RWPE1 (cell line): ENCODE data around the gene SPR.

Experiments
- CTCF ChIA-PET: fragments of 350-600 bp; sonication (Branson Sonifier 250); formaldehyde crosslinking; extraction: SDS; loops from one replicate; lab custom pipeline; 2021; lab: Yijun Ruan, JAX
- POLR2A ChIA-PET: fragments of 400-600 bp; formaldehyde crosslinking; extraction: SDS; loops from one replicate; lab custom pipeline; 2020; ENCODE audit warnings: antibody characterized with exemption; ENCODE audit not compliant: low non-redundant PET; lab: Yijun Ruan, JAX
- DNase-seq: peaks from one replicate; pipeline ENCODE4 v3.0.0; 2012; ENCODE audit warnings: low spot score
- H3K27ac ChIP-seq: fragments of 450-650 bp; 2 replicates; pipeline ENCODE4 v1.5.1; 2017
- TF ChIP-seq, protein P1 (sequence below): fragments of 450-650 bp; conservative IDR thresholded peaks from 2 replicates; pipeline ENCODE4 v1.5.1; 2017; ENCODE audit warnings: low read depth, mild to moderate bottlenecking

SPR gene

DNA sequence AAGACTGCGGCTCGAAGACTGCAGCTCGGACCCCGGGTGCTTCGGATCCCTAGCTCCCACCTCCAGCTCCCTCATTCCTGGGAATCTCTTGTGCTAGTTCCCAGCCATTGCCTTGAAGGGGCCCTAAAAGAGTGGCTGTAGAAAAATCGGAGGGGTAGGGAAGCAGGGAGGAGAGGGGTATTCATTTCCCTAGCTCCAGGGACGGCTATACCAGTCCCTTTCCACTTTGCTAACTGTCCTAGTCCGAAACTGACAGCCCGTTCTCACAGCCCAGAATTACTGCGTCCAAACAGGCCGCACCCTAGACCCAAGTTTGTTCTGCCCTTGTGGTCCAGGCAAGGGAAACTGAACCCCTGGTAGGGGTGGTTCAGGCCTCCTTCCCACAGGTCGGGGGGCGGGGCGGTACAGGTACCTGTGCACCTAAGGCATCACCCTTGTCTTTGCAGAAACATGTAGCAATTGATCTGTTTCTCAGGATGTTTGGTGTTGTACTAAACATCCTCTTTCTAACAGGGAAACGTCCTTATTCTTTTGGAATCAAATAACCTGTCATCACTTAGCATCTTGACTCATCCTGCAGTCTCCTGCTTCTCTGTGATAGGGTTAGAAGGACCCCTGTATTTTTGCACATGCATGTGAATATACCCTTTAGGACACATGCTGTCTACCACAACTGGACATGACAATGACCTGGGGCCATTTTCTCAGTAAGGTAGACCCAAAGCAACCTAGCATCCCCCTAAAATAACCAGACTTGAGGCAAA lies 34.1 kb downstream of the SPR start:
- CTCF ChIA-PET, result interaction anchor here (0.6 to 1.0 kb wide), 3 partner anchors 28 to 59 kb away, joined by 3 to 4 read pairs (median 3); no protein-coding TSS in a partner anchor
- POLR2A ChIA-PET, result no interaction called here
- DNase-seq, result no peak
- TF ChIP-seq, protein P1, sequence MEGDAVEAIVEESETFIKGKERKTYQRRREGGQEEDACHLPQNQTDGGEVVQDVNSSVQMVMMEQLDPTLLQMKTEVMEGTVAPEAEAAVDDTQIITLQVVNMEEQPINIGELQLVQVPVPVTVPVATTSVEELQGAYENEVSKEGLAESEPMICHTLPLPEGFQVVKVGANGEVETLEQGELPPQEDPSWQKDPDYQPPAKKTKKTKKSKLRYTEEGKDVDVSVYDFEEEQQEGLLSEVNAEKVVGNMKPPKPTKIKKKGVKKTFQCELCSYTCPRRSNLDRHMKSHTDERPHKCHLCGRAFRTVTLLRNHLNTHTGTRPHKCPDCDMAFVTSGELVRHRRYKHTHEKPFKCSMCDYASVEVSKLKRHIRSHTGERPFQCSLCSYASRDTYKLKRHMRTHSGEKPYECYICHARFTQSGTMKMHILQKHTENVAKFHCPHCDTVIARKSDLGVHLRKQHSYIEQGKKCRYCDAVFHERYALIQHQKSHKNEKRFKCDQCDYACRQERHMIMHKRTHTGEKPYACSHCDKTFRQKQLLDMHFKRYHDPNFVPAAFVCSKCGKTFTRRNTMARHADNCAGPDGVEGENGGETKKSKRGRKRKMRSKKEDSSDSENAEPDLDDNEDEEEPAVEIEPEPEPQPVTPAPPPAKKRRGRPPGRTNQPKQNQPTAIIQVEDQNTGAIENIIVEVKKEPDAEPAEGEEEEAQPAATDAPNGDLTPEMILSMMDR, result no peak
- H3K27ac ChIP-seq, result no peak overlapping the region

DNA sequence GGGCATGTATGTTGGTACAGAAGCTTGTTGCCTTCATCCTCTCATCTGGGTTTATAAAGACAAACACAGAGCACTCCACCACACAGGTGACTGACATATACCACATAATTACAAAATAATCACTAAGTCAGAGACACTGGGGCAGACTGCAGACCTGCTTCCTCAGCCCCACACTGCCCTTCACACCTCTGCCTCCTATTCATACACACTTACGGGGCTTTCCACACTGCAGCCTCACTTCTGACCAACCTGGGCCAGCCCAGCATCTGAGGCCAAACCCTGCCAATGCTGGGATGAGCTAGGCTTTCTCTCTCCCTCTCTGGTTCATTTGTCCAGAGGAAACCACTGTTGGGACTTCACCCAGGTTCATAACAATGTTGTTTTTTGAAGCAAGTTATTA lies 34.6 kb downstream of the SPR start:
- no peak overlapping the region for H3K27ac ChIP-seq
- POLR2A ChIA-PET, result no interaction called here
- TF ChIP-seq, protein P1, result no peak
- DNase-seq, result no peak
- CTCF ChIA-PET, result interaction anchor here (1.0 kb wide), 1 partner anchor 29 kb away, joined by 3 read pairs; no protein-coding TSS in a partner anchor

DNA sequence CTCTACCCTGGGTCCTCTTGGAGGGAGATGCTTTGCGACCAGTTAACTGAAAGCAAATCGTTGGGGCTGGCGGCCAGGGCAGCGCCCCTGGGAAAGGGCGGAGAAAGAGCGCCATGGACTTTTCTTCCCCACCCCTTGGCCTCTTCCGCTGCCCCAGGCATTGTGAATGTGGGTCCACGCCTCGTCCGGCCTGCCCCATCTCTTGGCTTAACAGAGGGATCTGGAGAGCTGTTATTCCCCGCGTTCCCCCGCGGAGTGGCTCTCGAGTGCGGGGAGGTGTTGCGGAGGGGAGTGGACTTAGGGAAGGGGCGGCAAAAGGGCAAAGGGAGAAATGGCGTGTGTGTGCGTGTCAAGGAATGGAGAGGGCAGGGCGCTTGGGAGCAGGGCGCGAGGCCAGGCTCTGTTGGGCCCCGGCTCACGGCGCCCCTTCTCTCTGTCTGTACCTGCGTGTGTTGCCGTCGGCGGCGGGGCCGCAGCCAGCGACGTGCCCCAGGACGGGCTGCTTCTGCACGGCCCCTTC lies 36.7 kb downstream of the SPR start:
- DNase-seq, result no peak
- CTCF ChIA-PET, result interaction anchor here (1.0 kb wide), 1 partner anchor 37 kb away, joined by 3 read pairs; the partner anchor contains the start of gene SPR
- POLR2A ChIA-PET, result no interaction called here
- no peak overlapping the region for H3K27ac ChIP-seq
- TF ChIP-seq, protein P1, result no peak

DNA sequence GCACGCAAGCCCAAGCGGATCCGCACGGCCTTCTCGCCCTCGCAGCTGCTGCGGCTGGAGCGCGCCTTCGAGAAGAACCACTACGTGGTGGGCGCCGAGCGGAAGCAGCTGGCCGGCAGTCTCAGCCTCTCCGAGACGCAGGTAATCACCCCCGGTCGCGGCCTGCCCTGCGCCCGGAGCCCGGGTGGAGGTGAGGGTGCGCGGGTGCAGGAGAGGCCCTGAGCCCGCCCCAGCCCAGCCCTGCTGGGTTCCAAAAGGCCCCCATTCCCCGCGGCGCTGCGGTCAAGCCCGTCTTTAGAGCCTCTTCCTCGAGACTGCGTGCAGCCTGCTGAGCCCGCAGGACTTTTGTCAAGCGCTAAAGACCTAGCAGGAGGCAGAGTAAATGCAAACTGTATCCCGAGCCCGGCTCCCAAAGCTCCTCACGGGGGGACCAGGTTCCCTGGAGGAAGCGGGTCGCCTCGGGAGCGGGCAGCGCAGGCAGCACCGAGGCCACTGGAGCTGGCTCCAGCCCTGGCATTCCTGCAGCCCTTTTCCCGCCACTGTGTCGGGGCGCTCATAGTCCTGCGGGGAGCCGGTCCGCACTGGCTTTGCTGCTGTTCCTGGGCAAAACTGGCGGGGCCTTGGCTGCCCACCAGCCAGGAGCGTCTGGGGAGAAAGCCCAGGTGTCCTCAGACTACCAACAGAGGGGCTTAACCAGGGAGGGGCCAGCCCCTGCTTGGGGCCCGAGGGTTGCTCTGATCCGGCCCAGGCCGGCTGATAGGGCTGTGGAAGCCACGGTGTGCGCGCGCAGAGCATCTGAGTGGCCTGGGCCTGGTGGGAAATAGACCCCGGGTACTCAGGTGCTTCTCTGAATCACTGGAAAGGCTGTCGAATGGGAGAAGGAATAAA lies 37.4 kb downstream of the SPR start:
- TF ChIP-seq, protein P1, result no peak
- DNase-seq, result no peak
- POLR2A ChIA-PET, result no interaction called here
- CTCF ChIA-PET, result interaction anchor here (1.8 kb wide), 1 partner anchor 50 kb away, joined by 7 read pairs; no protein-coding TSS in a partner anchor
- no peak overlapping the region for H3K27ac ChIP-seq

DNA sequence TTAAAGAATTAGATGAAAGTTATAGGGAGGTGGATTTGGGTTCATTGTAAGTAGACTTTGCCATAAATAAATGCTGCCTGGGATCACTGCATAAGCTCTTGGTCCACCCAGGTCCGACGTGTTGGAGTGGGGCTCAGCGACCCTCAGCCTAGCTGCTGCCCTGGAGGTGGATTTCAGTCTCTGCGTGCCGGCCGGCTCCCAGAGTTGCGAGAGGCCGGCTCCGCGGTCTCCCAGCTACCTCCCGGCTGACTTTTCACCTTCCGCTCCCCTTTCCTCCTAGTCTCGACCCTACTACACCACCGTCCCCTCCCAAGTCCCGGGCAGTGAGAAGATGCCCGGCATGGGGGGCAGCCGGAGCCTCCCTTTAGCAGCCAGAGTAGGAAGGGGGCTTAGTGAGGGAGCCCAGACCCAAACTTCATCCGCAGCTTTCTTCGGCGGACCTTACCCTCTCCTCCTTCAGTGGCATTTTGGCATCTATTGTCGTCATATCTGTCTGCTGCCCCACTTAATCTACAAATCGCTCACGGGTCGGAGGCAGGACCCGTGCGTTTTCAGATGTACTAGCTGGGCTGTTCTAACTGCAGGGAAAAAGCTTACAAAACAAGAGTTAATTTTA lies 38.2 kb downstream of the SPR start:
- CTCF ChIA-PET, result interaction anchor here (1.8 kb wide), 1 partner anchor 49 kb away, joined by 7 read pairs; no protein-coding TSS in a partner anchor
- POLR2A ChIA-PET, result no interaction called here

More for the DNA sequence above, 38.2 kb downstream of the SPR start:
- no peak overlapping the region for H3K27ac ChIP-seq
- DNase-seq, result no peak
- TF ChIP-seq, protein P1, result no peak
